Loucy (cell line): ENCODE measurements around the gene AJAP1.

ENCODE experiments used
- H2AFZ ChIP-seq: fragments of 200-600 bp; sonication (generic); 2 replicates; pipeline ENCODE4 v1.6.0; 2016; ENCODE audit warnings: antibody characterized with exemption, mild to moderate bottlenecking, low read length, moderate library complexity
- H3F3A ChIP-seq: fragments of 200-600 bp; 2 replicates; pipeline ENCODE4 v1.6.0; 2016; ENCODE audit warnings: antibody characterized with exemption, low read depth, mild to moderate bottlenecking
- H3K27me3 ChIP-seq: fragments of 200-600 bp; sonication (generic); 2 replicates; pipeline ENCODE4 v1.6.1; 2014; ENCODE audit warnings: low read length, mild to moderate bottlenecking; ENCODE audit not compliant: insufficient read depth, poor library complexity, severe bottlenecking
- H3K36me3 ChIP-seq: fragments of 200-600 bp; sonication (generic); 2 replicates; pipeline ENCODE4 v1.6.1; 2016; ENCODE audit warnings: low read length; ENCODE audit not compliant: insufficient read depth
- H3K4me1 ChIP-seq: fragments of 200-600 bp; sonication (generic); 2 replicates; pipeline ENCODE4 v1.5.1; 2014; ENCODE audit warnings: low read length, mild to moderate bottlenecking; ENCODE audit not compliant: insufficient read depth, poor library complexity, severe bottlenecking
- H3K4me2 ChIP-seq: fragments of 200-600 bp; sonication (generic); 2 replicates; pipeline ENCODE4 v1.6.0; 2014; ENCODE audit warnings: antibody characterized with exemption, low read length, low read depth, mild to moderate bottlenecking; ENCODE audit not compliant: poor library complexity, severe bottlenecking
- H3K4me3 ChIP-seq: fragments of 200-600 bp; sonication (generic); 2 replicates; pipeline ENCODE4 v1.5.1; 2014; ENCODE audit warnings: low read length, mild to moderate bottlenecking, mixed read lengths; ENCODE audit not compliant: poor library complexity, severe bottlenecking
- H3K79me2 ChIP-seq: fragments of 200-600 bp; sonication (generic); 2 replicates; pipeline ENCODE4 v1.6.1; 2014; ENCODE audit warnings: low read length; ENCODE audit not compliant: insufficient read depth
- H3K9ac ChIP-seq: fragments of 200-600 bp; sonication (generic); 2 replicates; pipeline ENCODE4 v1.6.0; 2014; ENCODE audit warnings: mild to moderate bottlenecking, low read depth, low read length, moderate library complexity; ENCODE audit not compliant: poor library complexity, severe bottlenecking
- H3K9me2 ChIP-seq: fragments of 200-600 bp; sonication (generic); replicated peaks from 2 replicates; pipeline ENCODE4 v1.6.1; 2016; ENCODE audit warnings: low read depth, low read length, mixed read lengths
- H3K9me3 ChIP-seq: fragments of 200-600 bp; sonication (generic); 2 replicates; pipeline ENCODE4 v1.6.1; 2014; ENCODE audit warnings: mild to moderate bottlenecking, antibody characterized with exemption, low read length, low read depth; ENCODE audit not compliant: insufficient read depth
- H4K20me1 ChIP-seq: fragments of 200-600 bp; sonication (generic); 2 replicates; pipeline ENCODE4 v1.6.0; 2014; ENCODE audit warnings: antibody characterized with exemption, low read length, mild to moderate bottlenecking; ENCODE audit not compliant: insufficient read depth, poor library complexity, severe bottlenecking
- EZH2phosphoT487 ChIP-seq: fragments of 200-600 bp; IDR thresholded peaks from 2 replicates; pipeline ENCODE4 v1.6.1; 2018; ENCODE audit warnings: antibody characterized with exemption, mild to moderate bottlenecking, moderate library complexity, borderline replicate concordance
- TF ChIP-seq, protein P1 (sequence below): fragments of 200-600 bp; sonication (generic); conservative IDR thresholded peaks from 2 replicates; pipeline ENCODE4 v1.5.1; 2014; ENCODE audit warnings: mild to moderate bottlenecking, antibody characterized with exemption, low read length

The AJAP1 gene

DNA sequence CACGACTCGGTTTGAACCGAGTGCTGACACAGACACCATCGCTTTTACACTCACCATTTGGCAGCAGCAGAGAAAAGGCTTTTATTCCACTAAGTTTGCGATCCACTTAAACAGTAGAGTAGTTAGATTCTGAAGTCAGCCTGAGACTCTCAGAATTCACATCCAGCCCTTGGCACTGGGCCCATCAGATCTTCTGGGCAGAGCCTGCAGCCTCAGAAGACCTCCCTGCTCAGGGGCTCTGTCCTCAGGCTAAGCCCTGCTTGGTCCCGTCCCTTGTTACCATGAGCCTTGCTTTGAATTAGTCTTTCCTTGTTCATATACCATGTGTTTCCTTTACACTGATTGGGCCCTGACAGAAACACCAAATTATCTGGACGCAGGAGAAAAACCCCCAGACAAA is 41.4 kb upstream of the AJAP1 start:
- Histone ChIP-seq H3K79me2 (no peaks in the 10 kb centered on the region), H3K9me2 (no peaks in the 10 kb centered on the region), H2AFZ (no peak overlapping the region), H3F3A (no peaks in the 10 kb centered on the region), H3K4me2 (no peak overlapping the region), H3K27me3 (no peaks in the 10 kb centered on the region), H3K36me3 (no peaks in the 10 kb centered on the region), H3K9ac (no peak overlapping the region), H3K9me3 (peaks cover 13% of the 10 kb centered on the region; the same call in 1 of the 2 replicates), H3K4me1 (no peaks in the 10 kb centered on the region), H4K20me1 (no peaks in the 10 kb centered on the region), H3K4me3 (no peak overlapping the region)
- no peak for TF ChIP-seq EZH2phosphoT487
- TF ChIP-seq, protein P1, sequence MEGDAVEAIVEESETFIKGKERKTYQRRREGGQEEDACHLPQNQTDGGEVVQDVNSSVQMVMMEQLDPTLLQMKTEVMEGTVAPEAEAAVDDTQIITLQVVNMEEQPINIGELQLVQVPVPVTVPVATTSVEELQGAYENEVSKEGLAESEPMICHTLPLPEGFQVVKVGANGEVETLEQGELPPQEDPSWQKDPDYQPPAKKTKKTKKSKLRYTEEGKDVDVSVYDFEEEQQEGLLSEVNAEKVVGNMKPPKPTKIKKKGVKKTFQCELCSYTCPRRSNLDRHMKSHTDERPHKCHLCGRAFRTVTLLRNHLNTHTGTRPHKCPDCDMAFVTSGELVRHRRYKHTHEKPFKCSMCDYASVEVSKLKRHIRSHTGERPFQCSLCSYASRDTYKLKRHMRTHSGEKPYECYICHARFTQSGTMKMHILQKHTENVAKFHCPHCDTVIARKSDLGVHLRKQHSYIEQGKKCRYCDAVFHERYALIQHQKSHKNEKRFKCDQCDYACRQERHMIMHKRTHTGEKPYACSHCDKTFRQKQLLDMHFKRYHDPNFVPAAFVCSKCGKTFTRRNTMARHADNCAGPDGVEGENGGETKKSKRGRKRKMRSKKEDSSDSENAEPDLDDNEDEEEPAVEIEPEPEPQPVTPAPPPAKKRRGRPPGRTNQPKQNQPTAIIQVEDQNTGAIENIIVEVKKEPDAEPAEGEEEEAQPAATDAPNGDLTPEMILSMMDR = no peak

DNA sequence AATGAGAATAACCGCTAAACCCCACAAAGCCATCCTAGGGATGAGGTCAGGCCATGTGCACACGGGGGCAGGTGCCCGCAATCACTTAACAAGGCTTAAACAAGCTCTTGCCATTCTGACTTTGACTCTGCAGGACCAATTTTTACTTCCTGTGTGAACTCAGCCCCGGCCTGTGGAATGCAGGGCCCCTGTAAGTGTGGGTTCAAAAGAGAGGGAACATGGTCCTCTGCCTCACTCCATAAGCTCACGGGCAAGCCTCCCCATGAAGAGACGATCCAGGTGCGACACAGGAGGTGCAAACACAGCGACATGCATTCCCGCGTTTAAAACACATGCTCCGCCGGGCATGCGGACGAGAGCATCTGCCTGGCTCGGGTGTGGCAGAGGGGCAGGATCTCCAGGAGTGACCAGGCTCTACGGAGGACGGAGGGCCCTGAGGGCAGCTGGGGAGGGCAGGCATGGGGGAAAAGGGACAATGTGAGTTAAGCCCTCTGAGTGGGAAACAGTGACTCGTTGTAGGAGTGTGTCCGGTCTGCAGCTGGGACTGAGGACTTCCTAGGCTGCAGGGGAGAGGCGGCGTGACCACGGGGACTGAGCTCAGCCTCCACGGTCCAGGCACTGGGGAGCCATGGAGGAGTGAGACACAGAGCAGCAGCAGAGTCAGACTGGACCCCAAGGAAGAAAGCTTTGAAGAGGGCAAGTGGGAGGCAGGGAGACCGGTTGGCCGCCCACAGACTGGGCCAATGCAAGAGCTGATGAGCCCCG is 40.6 kb upstream of the AJAP1 start:
- Histone ChIP-seq H3K4me2 (no peak overlapping the region), H3K9me3 (peaks cover 11% of the 10 kb centered on the region; the same call in 1 of the 2 replicates), H3K79me2 (no peaks in the 10 kb centered on the region), H3K4me3 (no peak overlapping the region), H3K36me3 (no peaks in the 10 kb centered on the region), H2AFZ (no peak overlapping the region), H3K9ac (no peak overlapping the region), H4K20me1 (no peaks in the 10 kb centered on the region), H3K27me3 (no peaks in the 10 kb centered on the region), H3K4me1 (no peaks in the 10 kb centered on the region), H3K9me2 (no peaks in the 10 kb centered on the region), H3F3A (no peaks in the 10 kb centered on the region)
- TF ChIP-seq, protein P1 = no peak
- TF ChIP-seq EZH2phosphoT487 = no peak

DNA sequence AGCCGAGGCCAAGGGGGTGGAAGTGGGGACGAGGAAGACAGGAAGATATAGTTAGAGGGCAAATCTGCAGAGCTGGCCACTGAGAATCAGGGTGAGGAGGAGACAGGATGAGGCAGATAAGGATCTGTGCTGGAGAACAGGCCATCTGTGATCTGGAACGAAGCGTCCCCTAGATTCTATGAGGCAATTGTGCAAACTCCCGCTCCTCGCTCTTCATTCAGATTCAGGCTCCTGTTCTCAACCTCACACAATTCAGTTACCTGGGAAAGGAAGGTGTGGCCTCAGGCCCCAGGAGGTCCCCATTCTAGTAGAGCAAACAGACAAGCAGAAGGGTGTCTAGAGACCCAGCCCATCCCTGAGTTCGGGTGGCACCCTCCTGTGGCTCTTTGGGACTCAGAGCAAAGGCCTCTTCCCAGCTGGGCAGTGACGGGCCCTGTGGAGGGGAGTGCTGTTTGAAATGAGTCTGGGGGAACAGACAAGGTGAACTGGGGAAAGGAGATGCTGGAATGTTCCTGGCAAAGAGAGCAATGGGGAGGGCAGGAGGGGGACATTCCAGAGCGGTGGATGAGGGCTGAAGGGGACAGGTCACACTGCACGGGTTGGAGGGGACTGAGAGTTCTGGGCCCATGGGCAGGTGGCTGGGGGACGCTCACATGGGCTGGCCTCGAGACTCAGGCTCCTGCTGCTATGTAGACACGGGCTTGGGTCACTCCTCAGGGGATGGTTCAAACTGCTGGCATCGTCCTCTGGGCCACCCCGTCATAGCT is 39.9 kb upstream of the AJAP1 start:
- no peaks in the 10 kb centered on the region for H3K36me3 ChIP-seq
- no peak for TF ChIP-seq EZH2phosphoT487
- TF ChIP-seq, protein P1 = no peak
- no peaks in the 10 kb centered on the region for H3K27me3 ChIP-seq
- H3K4me3 ChIP-seq = no peak overlapping the region
- H4K20me1 ChIP-seq = no peaks in the 10 kb centered on the region
- H3F3A ChIP-seq = no peaks in the 10 kb centered on the region
- no peak overlapping the region for H2AFZ ChIP-seq
- no peak overlapping the region for H3K4me2 ChIP-seq
- no peaks in the 10 kb centered on the region for H3K4me1 ChIP-seq
- H3K9ac ChIP-seq = no peak overlapping the region
- H3K9me3 ChIP-seq = peaks cover 8% of the 10 kb centered on the region; the same call in 1 of the 2 replicates
- no peaks in the 10 kb centered on the region for H3K79me2 ChIP-seq
- H3K9me2 ChIP-seq = no peaks in the 10 kb centered on the region
